HepG2 (cell line): ENCODE results near the gene KLHL33. TPM values are rescaled to one million over a fixed set of nuclear protein-coding genes. Genes with fewer than 3 reads are reported as not detected.

Experiments
- ATAC-seq: fragments of 200-7000 bp; cut with Tn5 transposase; 3 replicates; pipeline ENCODE4 v1.9.1; 2020; ENCODE audit warnings: mild to moderate bottlenecking, moderate library complexity
- BruUV-seq: library from RNA; stranded (reverse); fragments of 400-500 nt; replicated peaks from 2 replicates; lab custom pipeline; 2021; lab: Mats Ljungman, UMichigan
- CTCF ChIA-PET: fragments of 300-600 bp; formaldehyde crosslinking; extraction: SDS; loops from one replicate; lab custom pipeline; 2021; ENCODE audit warnings: low total read pairs, inconsistent platforms, low intra/inter-chr PET ratio; lab: Yijun Ruan, JAX
- POLR2A ChIA-PET: fragments of 350-600 bp; sonication (Branson Sonifier 250); formaldehyde crosslinking; loops from one replicate; lab custom pipeline; 2020; ENCODE audit warnings: antibody characterized with exemption, inconsistent platforms; lab: Yijun Ruan, JAX
- DNase-seq: peaks from one replicate; pipeline ENCODE4 v3.0.0-alpha.2; 2015; ENCODE audit warnings: low spot score
- FAIRE-seq: peaks from 3 replicates; lab custom pipeline; 2011; peaks lifted over from hg19 to GRCh38; lab: Jason Lieb, UNC
- H2AFZ ChIP-seq: one replicate; pipeline ENCODE4 v1.6.1; 2011; ENCODE audit warnings: low read length, inconsistent platforms
- H3K27ac ChIP-seq: fragments of 300-600 bp; 3 replicates; pipeline ENCODE4 v1.8.0; 2011; ENCODE audit warnings: mixed run types, mild to moderate bottlenecking, mixed read lengths, low read length, inconsistent platforms; ENCODE audit not compliant: insufficient read depth; ENCODE audit errors: extremely low read length
- H3K27me3 ChIP-seq, 2 experiments: fragments of 200-600 bp in 1 of 2; 2 replicates in 1 of 2; 3 replicates in 1 of 2; pipeline versions ENCODE4 v1.6.0 to v1.8.0; 2011; ENCODE audit warnings: low read length in 2 of 2, mild to moderate bottlenecking in 2 of 2, moderate library complexity in 2 of 2, inconsistent platforms in 1 of 2; ENCODE audit not compliant: insufficient read depth in 2 of 2, control insufficient read depth in 1 of 2
- H3K36me3 ChIP-seq, 2 experiments: fragments of 200-600 bp in 1 of 2; replicated peaks in 1 of 2; 2 replicates in 1 of 2; 3 replicates in 1 of 2; pipeline versions ENCODE4 v1.5.1 to v1.8.0; 2011; ENCODE audit warnings: low read length in 2 of 2, inconsistent platforms in 1 of 2; ENCODE audit not compliant: insufficient read depth in 2 of 2, control insufficient read depth in 1 of 2
- H3K4me1 ChIP-seq: 2 replicates; pipeline ENCODE4 v1.5.1; 2012; ENCODE audit warnings: low read length, inconsistent platforms; ENCODE audit not compliant: insufficient read depth
- H3K4me2 ChIP-seq: 2 replicates; pipeline ENCODE4 v1.6.0; 2011; ENCODE audit warnings: low read depth, low read length, inconsistent platforms
- H3K4me3 ChIP-seq, 3 experiments: fragments of 200-600 bp in 1 of 3; sonication (generic), shearing (Covaris generic) in 1 of 3; replicated peaks in 1 of 3; 2 replicates each; pipeline ENCODE4 v1.5.1; 2011 to 2016; ENCODE audit warnings: low read length in 3 of 3, inconsistent platforms in 2 of 3, low read depth in 2 of 3, mild to moderate bottlenecking in 2 of 3, control low read depth in 1 of 3, mixed read lengths in 1 of 3; ENCODE audit not compliant: insufficient read depth in 1 of 3
- H3K79me2 ChIP-seq: one replicate; pipeline ENCODE4 v1.6.1; 2011; ENCODE audit warnings: low read length, inconsistent platforms; ENCODE audit not compliant: insufficient read depth
- H3K9ac ChIP-seq: 2 replicates; pipeline ENCODE4 v1.6.0; 2011; ENCODE audit warnings: mild to moderate bottlenecking, low read depth, low read length, inconsistent platforms; ENCODE audit not compliant: insufficient read depth
- H3K9me3 ChIP-seq: 2 replicates; pipeline ENCODE4 v1.5.1; 2012; ENCODE audit warnings: mild to moderate bottlenecking, low read length
- H4K20me1 ChIP-seq: 2 replicates; pipeline ENCODE4 v1.6.0; 2011; ENCODE audit warnings: inconsistent platforms, mild to moderate bottlenecking, low read length, moderate library complexity; ENCODE audit not compliant: insufficient read depth
- EP300 ChIP-seq, 3 experiments: sonication (generic) in 1 of 3; formaldehyde crosslinking in 1 of 3; IDR thresholded peaks; 2 replicates each; pipeline versions ENCODE4 v1.5.1 to v1.6.1; 2011 to 2020; ENCODE audit warnings: low read depth in 2 of 3, low read length in 2 of 3, borderline replicate concordance in 1 of 3, improper control_type of control experiment in 1 of 3, mild to moderate bottlenecking in 1 of 3, missing genetic modification reagents in 1 of 3, moderate library complexity in 1 of 3
- FOSL1 ChIP-seq: sonication (generic); formaldehyde crosslinking; IDR thresholded peaks from 2 replicates; pipeline ENCODE4 v1.9.0; 2021; ENCODE audit warnings: missing genetic modification reagents, borderline replicate concordance
- FOSL2 ChIP-seq: sonication (generic); formaldehyde crosslinking; IDR thresholded peaks from 2 replicates; pipeline ENCODE4 v1.4.0; 2020; ENCODE audit warnings: missing genetic modification reagents
- MAFF ChIP-seq: IDR thresholded peaks from 2 replicates; pipeline ENCODE4 v1.6.1; 2011; ENCODE audit warnings: low read depth, low read length, improper control_type of control experiment
- MAFK ChIP-seq, 2 experiments: IDR thresholded peaks in 1 of 2; conservative IDR thresholded peaks in 1 of 2; 2 replicates each; pipeline ENCODE4 v1.6.1; 2011; ENCODE audit warnings: improper control_type of control experiment in 2 of 2, low read length in 2 of 2
- MEF2D ChIP-seq: sonication (generic); formaldehyde crosslinking; IDR thresholded peaks from 2 replicates; pipeline ENCODE4 v1.5.1; 2020; ENCODE audit warnings: mild to moderate bottlenecking, missing genetic modification reagents
- NFIC ChIP-seq: IDR thresholded peaks from 2 replicates; pipeline ENCODE4 v1.6.1; 2012; ENCODE audit warnings: mild to moderate bottlenecking, low read length, inconsistent platforms
- ZFP1 ChIP-seq: IDR thresholded peaks from 2 replicates; pipeline ENCODE4 v1.6.1; 2016
- WGBS: methylation state at CpG from one replicate; pipeline ENCODE4 v1.1.6; 2017; ENCODE audit warnings: low lambda C conversion rate; 5-methylcytosine and 5-hydroxymethylcytosine counted together
- in situ Hi-C: cut with HindIII; loops from 2 replicates; pipeline ENCODE4 v1.10.0; 2017; ENCODE audit warnings: low pct_unique_long_range_greater_than_20kb; ENCODE audit not compliant: extremely low pct_ligation_motif_present
- intact Hi-C: fragments of 100-400 bp; cut with micrococcal nuclease; formaldehyde crosslinking; loops from one replicate; pipeline ENCODE4 v1.10.0; 2022; ENCODE audit not compliant: unreplicated experiment
- polyA plus RNA-seq, 8 experiments: library from polyadenylated mRNA; depleted of rRNA in 3 of 8; stranded (reverse) in 7 of 8; unstranded in 1 of 8; fragments of >200 nt; fragmentation: Illumina TruSeq in 4 of 8; extraction: Trizol in 4 of 8; gene quantifications; 2 replicates each; pipeline versions ENCODE4 v1.2.1 to v1.2.3, GENCODE V29; 2011 to 2016; ENCODE audit warnings: low read depth in 4 of 8, missing spikeins in 1 of 8, mixed read lengths in 1 of 8; ENCODE audit not compliant: insufficient read depth in 1 of 8
- total RNA-seq, 5 experiments: library from RNA; depleted of rRNA; stranded (reverse); fragments of >200 nt; fragmentation: Illumina TruSeq; extraction: Trizol; gene quantifications; 2 replicates each; pipeline ENCODE4 v1.2.3, GENCODE V29; 2016; ENCODE audit warnings: low read depth in 1 of 5
- TF ChIP-seq, protein P1 (sequence below): sonication (generic); formaldehyde crosslinking; IDR thresholded peaks from 2 replicates; pipeline ENCODE4 v1.4.0; 2020; ENCODE audit warnings: missing genetic modification reagents, borderline replicate concordance

The KLHL33 gene
- total and polyA plus RNA-seq, 2 of the 13 experiments (the other 11 are each of a cell fraction or from before 2014, with no cell fraction given), result not detected

DNA sequence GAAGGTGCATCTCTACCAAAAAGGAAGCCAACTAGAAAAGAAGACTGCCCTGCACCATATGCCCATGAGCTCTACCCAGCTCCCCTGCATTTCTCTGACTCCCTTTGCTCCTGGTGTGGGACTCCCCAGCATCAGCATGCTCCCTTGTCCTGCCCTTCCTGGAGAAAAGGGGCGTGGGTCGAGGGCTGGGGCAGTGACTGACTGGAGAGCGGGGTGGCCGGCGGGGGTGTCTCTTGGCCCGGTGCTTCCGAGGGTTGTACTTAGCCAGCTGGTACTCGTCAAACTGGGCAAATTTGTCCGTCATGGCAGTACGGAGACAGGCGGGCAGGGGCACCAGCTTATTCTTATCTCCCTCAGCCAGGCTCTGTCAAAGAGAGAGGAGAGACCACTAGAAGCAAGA is 32.4 kb downstream of the KLHL33 start (continued):
- TF ChIP-seq, protein P1, sequence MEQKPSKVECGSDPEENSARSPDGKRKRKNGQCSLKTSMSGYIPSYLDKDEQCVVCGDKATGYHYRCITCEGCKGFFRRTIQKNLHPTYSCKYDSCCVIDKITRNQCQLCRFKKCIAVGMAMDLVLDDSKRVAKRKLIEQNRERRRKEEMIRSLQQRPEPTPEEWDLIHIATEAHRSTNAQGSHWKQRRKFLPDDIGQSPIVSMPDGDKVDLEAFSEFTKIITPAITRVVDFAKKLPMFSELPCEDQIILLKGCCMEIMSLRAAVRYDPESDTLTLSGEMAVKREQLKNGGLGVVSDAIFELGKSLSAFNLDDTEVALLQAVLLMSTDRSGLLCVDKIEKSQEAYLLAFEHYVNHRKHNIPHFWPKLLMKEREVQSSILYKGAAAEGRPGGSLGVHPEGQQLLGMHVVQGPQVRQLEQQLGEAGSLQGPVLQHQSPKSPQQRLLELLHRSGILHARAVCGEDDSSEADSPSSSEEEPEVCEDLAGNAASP (CRISPR knock-in tag), result no peak

DNA sequence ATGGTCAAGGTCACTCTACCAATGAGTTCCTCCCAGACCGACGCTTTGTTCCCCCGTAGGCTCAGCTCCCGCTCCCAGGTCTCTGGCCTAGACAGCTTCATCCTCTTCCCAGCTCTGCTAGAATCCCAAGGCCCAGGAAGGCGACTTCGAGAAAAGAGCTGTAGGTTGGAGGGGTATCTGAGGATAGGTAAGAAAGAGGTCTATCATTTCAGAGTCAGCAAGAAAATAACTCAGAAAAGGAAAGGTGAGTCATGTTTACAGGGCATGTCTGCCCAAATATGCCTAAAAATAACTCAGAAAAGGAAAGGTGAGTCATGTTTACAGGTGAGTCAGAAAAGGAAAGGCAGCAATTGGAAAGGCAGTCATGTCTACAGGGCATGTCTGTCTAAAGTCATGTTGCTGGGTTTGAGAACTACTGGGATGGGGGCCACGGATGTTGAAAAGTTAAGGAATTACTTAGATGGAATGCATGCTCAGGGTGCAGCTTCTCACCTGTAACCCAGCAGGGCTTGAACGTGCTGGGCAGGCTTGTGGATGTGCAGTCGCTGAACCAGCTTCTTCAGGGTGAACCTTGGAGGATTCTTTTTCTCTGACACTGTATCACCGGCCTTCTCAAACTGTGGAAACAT is 34.9 kb downstream of the KLHL33 start:
- Histone ChIP-seq H3K79me2 (no peaks in the 10 kb centered on the region), H3K4me3 (no peak overlapping the region), H3K4me1 (no peaks in the 10 kb centered on the region; the same call in 1 of the 2 replicates)
- ATAC-seq, result no peak
- intact Hi-C loops, result no loop called here
- TF ChIP-seq MAFK (conservative IDR thresholded peaks at IDR 0.05 in 1 of 2, IDR thresholded peaks at IDR 0.05 in 1 of 2; ENCODE audit: low read length in 2 of 2), result peak in 1 of 2 experiments; percentile 10; a peak in 1 of 4 replicates
- no peak for TF ChIP-seq NFIC
- TF ChIP-seq MAFF, result 0 out of 2 replicates have a peak, but pooled peaks have one; percentile 21
- peak; percentile 87 for TF ChIP-seq FOSL2 (CRISPR knock-in tag)
- peak; percentile 92; the same call in 1 of the 2 replicates for TF ChIP-seq MEF2D (CRISPR knock-in tag)
- peak; percentile 56; the same call in 1 of the 2 replicates for TF ChIP-seq FOSL1 (CRISPR knock-in tag)
- no peak for TF ChIP-seq ZFP1 (CRISPR knock-in tag)
- TF ChIP-seq EP300 (IDR thresholded peaks at IDR 0.05; ENCODE audit: low read depth in 2 of 2, low read length in 2 of 2), result peak in 1 of 2 experiments; percentile 40; a peak in 1 of 4 replicates
- no peak for TF ChIP-seq EP300 (CRISPR knock-in tag; IDR thresholded peaks at IDR 0.05; ENCODE audit: borderline replicate concordance)
- TF ChIP-seq, all 625 proteins: peak for 6
- no peaks in the 10 kb centered on the region for H3K27me3 ChIP-seq
- no peak overlapping the region for H3K27ac ChIP-seq
- POLR2A ChIA-PET, result interaction anchor here (1.0 to 1.9 kb wide), 3 partner anchors 12 to 58 kb away, joined by 3 to 10 read pairs (median 4); partner anchors contain the start of genes PARP2 and TEP1
- peak; percentile 54 for DNase-seq
- no peak overlapping the region for H3K4me2 ChIP-seq
- in situ Hi-C loops, result no loop called here
- peaks cover 3 to 11% of the 10 kb centered on the region in 2 experiments; a peak in 3 of 5 replicates for H3K36me3 ChIP-seq
- 93% methylated on average over 10 of the region's 10 CpGs for WGBS
- CTCF ChIA-PET, result no interaction called here
- H4K20me1 ChIP-seq, result no peaks in the 10 kb centered on the region
- no peak overlapping the region for H2AFZ ChIP-seq
- no TSS peak for BruUV-seq
- FAIRE-seq, result no peak
- H3K9me3 ChIP-seq, result no peaks in the 10 kb centered on the region
- no peak overlapping the region for H3K9ac ChIP-seq
